ENCODE data around the gene SEBOX. TPM values are rescaled to one million over a fixed set of nuclear protein-coding genes. Genes with fewer than 3 reads are reported as not detected.

Gene SEBOX
- total RNA-seq, result not detected

- intact Hi-C loops (cut with DNase I; ENCODE audit: low total_unique reads), result no loop called here
- Histone ChIP-seq H3K9me3 (no peaks in the 10 kb centered on the region), H3K27ac (no peak within 1 kb of the TSS), H3K4me3 (no peak within 1 kb of the TSS), H3K4me1 (no peaks in the 10 kb centered on the region), H3K36me3 (no peaks in the 10 kb centered on the region), H3K27me3 (no peaks in the 10 kb centered on the region)
- no peak for TF ChIP-seq CTCF (IDR thresholded peaks at IDR 0.05)
- no peak for TF ChIP-seq POLR2A (IDR thresholded peaks at IDR 0.05)
- no peak for DNase-seq
Observed at GRCh38 chr17:28364665-28365363, at the start of gene SEBOX. SEBOX (minus strand) TSS chr17:28365199; CDS start chr17:28365151, 48 bp downstream.

GRCh38 chr17:28413804-28414203 lies 48.8 kb upstream of the SEBOX start:
- H3K9me3 ChIP-seq, result no peaks in the 10 kb centered on the region
- no peak for DNase-seq
- no peak overlapping the region for H3K27ac ChIP-seq
- no peaks in the 10 kb centered on the region for H3K36me3 ChIP-seq
- intact Hi-C loops (cut with DNase I; ENCODE audit: low total_unique reads), result no loop called here
- TF ChIP-seq CTCF (IDR thresholded peaks at IDR 0.05) (no peak), POLR2A (IDR thresholded peaks at IDR 0.05) (no peak)
- no peak overlapping the region for H3K4me3 ChIP-seq
- no peaks in the 10 kb centered on the region for H3K27me3 ChIP-seq
- H3K4me1 ChIP-seq, result no peaks in the 10 kb centered on the region

- DNase-seq, result no peak
- Histone ChIP-seq H3K4me1 (no peaks in the 10 kb centered on the region), H3K36me3 (no peaks in the 10 kb centered on the region), H3K27ac (no peak overlapping the region), H3K27me3 (no peaks in the 10 kb centered on the region), H3K4me3 (no peak overlapping the region), H3K9me3 (no peaks in the 10 kb centered on the region)
- intact Hi-C loops (cut with DNase I; ENCODE audit: low total_unique reads), result no loop called here
- no peak for TF ChIP-seq CTCF (IDR thresholded peaks at IDR 0.05)
- no peak for TF ChIP-seq POLR2A (IDR thresholded peaks at IDR 0.05)
Observed at GRCh38 chr17:28412099-28412498, 47.1 kb upstream of the SEBOX start.

- Histone ChIP-seq H3K27ac (no peak overlapping the region), H3K4me3 (no peak overlapping the region), H3K4me1 (peaks cover 0 to 5% of the 10 kb centered on the region in 2 donors), H3K9me3 (no peaks in the 10 kb centered on the region), H3K27me3 (no peaks in the 10 kb centered on the region), H3K36me3 (no peaks in the 10 kb centered on the region)
- no peak for DNase-seq
- intact Hi-C loops (cut with DNase I; ENCODE audit: low total_unique reads), result no loop called here
- TF ChIP-seq POLR2A (IDR thresholded peaks at IDR 0.05) (no peak), CTCF (IDR thresholded peaks at IDR 0.05) (no peak)
Observed at GRCh38 chr17:28407974-28408306, 42.9 kb upstream of the SEBOX start.

- intact Hi-C loops (cut with DNase I; ENCODE audit: low total_unique reads), result no loop called here
- no peaks in the 10 kb centered on the region for H3K27me3 ChIP-seq
- H3K9me3 ChIP-seq, result no peaks in the 10 kb centered on the region
- no peak overlapping the region for H3K27ac ChIP-seq
- no peak for DNase-seq
- H3K36me3 ChIP-seq, result no peaks in the 10 kb centered on the region
- TF ChIP-seq POLR2A (IDR thresholded peaks at IDR 0.05) (no peak), CTCF (IDR thresholded peaks at IDR 0.05) (no peak)
- H3K4me3 ChIP-seq, result no peak overlapping the region
- peaks cover 0 to 5% of the 10 kb centered on the region in 2 donors for H3K4me1 ChIP-seq
Observed at GRCh38 chr17:28407130-28407973, 42.4 kb upstream of the SEBOX start.

All from uterus (tissue), 4 donors.